ENCODE data around the gene UVRAG.
"Not testable (repeated sequence)": the region's sequence is repeated elsewhere in the genome, so short reads cannot be mapped to it uniquely, and the experiment has no call there.

Gene UVRAG

GRCh38 chr11:75973710-75974109 lies 158.7 kb downstream of the UVRAG start:
- not testable (repeated sequence) for DNase-seq

- DNase-seq = not testable (repeated sequence)
Observed at GRCh38 chr11:75979075-75979474, 164.1 kb downstream of the UVRAG start.

- DNase-seq = not testable (repeated sequence)
Observed at GRCh38 chr11:75979479-75980027, 164.5 kb downstream of the UVRAG start.

GRCh38 chr11:75980031-75980430 lies 165.0 kb downstream of the UVRAG start:
- DNase-seq = no peak

- no peak for DNase-seq
Observed at GRCh38 chr11:75981546-75981945, 166.5 kb downstream of the UVRAG start.

GRCh38 chr11:75982309-75982708 lies 167.3 kb downstream of the UVRAG start:
- DNase-seq = no peak

DNA sequence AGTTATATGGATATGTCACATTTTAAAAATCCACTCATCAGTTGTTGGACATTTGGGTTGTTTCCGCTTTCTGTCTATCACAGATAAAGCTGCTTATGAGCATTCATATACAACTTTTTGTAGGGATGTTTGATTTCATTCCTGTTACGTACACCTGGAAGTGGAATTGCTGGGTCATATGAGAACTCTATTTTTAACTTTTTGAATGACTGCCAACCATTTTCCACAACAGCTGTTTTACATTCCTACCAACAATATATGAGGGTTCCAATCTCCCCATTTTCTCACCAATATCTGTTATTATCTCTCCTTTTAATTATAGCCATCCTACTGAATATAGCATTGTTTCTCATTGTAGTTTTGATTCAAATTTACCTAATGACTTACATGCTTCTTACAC lies 172.0 kb downstream of the UVRAG start:
- DNase-seq = no peak

DNA sequence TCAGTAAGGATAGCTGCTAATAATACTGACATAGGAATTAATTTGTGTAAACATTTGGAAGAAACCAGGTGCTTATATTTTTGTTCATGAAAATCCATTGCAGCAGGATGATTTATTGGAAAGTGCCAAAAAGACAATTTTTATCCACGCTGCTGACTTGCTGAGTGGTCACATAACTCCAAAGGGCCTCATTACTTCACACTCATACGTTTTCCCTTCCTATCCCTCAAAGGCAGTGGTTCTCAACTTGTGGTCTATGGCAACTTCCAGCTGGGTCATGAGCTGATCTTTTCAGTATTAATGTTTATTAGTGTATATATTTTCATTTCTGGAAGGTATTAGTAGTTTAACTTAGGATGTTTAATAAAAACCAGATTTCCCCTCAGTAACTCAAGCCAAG lies 178.1 kb downstream of the UVRAG start:
- DNase-seq = no peak

GRCh38 chr11:75994616-75995015 lies 179.6 kb downstream of the UVRAG start:
- no peak for DNase-seq

- no peak for DNase-seq
Observed at GRCh38 chr11:75996523-75997442, 181.8 kb downstream of the UVRAG start.

GRCh38 chr11:76004400-76004799 lies 189.4 kb downstream of the UVRAG start:
- DNase-seq = no peak

- DNase-seq = no peak
Observed at GRCh38 chr11:76005756-76006155, 190.7 kb downstream of the UVRAG start.

DNA sequence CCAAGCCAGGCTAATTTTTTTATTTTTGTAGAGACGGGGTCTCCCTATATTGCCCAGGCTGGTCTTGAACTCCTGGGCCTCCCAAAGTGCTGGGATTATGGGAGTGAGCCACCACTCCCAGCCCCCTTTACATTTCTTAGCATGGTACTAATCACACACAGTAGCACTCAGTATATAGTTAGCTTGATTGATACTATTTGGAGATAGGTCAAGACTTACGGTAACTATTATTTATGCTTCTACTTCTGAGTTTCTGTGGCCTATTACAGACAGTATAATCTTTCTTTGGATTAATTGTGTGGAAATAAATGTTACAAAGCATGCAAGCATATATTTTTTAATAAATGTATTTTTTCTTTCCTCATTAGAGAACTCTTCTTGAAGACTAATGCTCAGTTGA lies 192.2 kb downstream of the UVRAG start:
- DNase-seq = no peak

DNA sequence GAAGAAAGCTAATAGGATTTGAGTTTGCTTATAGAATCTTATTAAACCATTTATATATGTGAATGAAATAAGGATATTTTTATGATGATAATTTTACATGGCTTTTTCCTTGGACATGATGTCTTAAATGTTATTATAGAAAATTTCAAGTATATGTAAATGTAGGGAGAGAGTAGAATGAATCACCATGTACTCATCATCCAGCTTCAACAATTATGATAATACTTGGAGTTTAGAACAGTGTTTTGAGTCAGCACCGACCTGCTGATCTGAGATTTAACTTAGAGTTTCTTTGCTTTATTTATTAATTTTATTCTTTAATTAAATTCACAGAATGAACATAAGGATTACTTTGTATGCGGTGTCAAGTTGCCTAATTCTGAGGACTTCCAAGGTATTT lies 193.5 kb downstream of the UVRAG start:
- no peak for DNase-seq

DNA sequence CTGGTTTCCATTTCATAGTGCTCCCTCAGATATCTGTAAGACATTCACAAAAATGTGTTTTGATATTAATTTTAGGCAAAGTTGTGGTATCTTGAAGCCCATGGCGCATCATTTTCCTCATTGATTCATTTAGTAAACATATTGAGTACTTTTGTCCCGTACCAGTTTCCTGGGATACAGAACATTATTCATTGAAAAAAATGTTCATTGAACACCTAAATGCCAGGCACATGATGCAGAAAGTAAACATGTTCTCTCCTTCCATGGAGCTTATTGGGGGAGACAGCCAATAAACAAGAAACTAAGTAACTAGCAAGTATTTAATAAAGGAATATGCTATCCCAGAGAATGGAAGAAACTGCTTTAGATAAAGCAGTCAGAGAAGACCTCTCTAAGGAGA lies 195.0 kb downstream of the UVRAG start:
- DNase-seq = no peak

GRCh38 chr11:76013526-76013925 lies 198.5 kb downstream of the UVRAG start:
- DNase-seq = no peak

GRCh38 chr11:76023236-76024068 lies 208.4 kb downstream of the UVRAG start:
- no peak for DNase-seq

GRCh38 chr11:76025068-76025467 lies 210.1 kb downstream of the UVRAG start:
- no peak for DNase-seq

DNA sequence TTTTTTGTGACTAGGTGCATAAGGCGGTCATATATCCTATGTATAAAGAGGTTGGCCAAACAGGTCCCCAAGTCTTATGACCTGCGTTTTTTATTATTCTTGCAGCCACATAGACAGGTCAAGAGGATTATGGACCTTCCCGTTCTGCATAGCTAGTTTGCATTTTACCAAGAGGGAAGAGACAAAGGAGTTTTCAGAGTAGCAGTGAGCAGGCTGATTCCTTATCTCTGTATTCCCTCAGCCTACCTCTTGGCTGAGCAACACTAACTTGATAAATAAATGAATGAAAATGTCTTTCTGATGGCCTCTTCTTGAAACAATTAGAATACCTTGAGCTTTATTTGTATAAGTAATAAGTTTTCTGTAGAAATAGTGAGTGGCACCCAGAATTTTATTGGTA lies 210.8 kb downstream of the UVRAG start:
- DNase-seq = no peak

GRCh38 chr11:76026281-76026680 lies 211.3 kb downstream of the UVRAG start:
- DNase-seq = no peak

GRCh38 chr11:76026862-76027261 lies 211.9 kb downstream of the UVRAG start:
- no peak for DNase-seq

- no peak for DNase-seq
Observed at GRCh38 chr11:76030286-76030685, 215.3 kb downstream of the UVRAG start.

DNA sequence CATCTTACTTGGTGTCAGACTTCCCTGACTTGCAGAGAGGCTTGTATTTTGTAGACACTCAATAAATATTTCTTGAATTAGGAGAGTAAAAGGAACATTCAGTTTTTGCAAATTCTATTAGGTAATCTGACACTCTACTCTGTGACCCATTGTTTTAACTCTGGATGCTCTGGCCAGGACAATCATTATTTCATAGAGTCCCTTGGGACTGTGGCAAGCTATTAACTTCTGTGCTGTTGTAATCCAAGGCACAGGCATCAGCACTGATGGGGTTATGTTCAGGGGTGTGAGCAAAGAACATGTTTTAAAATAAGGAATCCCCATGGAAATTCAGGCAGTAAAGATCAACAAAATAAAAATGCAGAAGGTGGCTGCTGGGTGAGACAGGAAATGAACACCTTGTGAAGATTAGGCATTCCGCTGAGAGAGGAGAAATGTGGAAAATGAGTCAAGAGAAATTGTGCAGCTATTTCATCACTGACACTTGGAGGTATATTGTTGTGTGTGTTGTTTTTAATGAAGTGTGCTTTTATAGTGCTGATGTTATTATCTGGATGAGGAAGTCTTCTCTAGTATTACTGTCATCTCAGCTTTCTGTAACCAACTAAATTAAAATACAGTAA lies 216.1 kb downstream of the UVRAG start:
- no peak for DNase-seq
